Stimulated activated naive CD8-positive, alpha-beta T cell treated with anti-CD3 and anti-CD28 coated beads, Interleukin-15, Interleukin-2, amounts not matched to agents 100 ng/mL and 50 ng/mL, for 24 hours (primary cell): Measurements from ENCODE around the gene GALNT17.

ENCODE experiments used
- H3K27ac Mint-ChIP-seq: one replicate; pipeline ENCODE4 v1.8.0; 2021; ENCODE audit warnings: mild to moderate bottlenecking, mixed read lengths
- H3K27me3 Mint-ChIP-seq: one replicate; pipeline ENCODE4 v1.8.0; 2021; ENCODE audit warnings: mixed read lengths
- H3K36me3 Mint-ChIP-seq: one replicate; pipeline ENCODE4 v1.8.0; 2021; ENCODE audit warnings: low read depth, mixed read lengths
- H3K4me1 Mint-ChIP-seq: one replicate; pipeline ENCODE4 v1.8.0; 2021; ENCODE audit warnings: low read depth, mixed read lengths
- H3K4me3 Mint-ChIP-seq: one replicate; pipeline ENCODE4 v1.8.0; 2021; ENCODE audit warnings: mild to moderate bottlenecking, mixed read lengths
- H3K9me3 Mint-ChIP-seq: one replicate; pipeline ENCODE4 v1.8.0; 2021; ENCODE audit warnings: mixed read lengths

Gene GALNT17

DNA sequence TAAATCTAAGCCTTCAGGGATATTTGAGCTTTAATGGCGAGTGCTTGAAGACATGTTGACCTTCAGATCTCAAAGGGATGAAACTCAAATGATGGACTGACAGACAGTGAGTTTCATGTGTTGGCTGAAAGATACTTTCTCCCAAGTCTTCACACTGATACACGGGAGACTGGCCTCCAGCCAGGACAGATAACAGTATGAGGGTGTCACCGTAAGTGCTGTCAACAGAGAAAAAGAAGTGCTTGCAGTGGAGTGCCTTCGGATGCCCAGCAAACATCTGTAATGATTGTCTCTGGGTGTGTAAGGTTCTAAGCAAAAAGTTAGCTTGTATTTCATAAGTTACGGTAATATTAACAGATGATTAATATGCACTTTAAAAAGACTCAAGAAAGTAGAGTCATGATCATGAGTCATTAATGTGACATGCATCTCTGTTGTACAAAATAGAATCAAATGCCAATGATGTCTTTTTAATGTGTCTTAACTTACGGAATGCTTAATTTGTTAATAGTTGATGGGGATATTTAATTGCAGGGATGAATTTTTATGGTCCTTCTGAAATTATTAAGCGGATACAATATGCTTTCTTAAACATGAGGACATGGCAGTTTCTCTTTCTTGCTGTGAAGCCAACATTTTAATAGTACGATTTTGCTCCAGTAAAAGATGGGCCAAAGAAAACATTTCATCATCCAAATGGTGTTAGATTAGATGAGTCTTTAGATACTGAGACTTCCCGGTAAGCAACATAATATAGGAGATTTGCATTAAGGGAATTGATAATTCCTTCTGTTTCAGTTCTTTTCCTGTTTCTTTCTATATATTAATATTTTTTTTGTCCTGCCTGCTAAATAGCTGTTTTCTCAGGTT, 292.5 kb downstream of the GALNT17 start:
- no peaks in the 10 kb centered on the region for H3K27me3 Mint-ChIP-seq
- no peak overlapping the region for H3K27ac Mint-ChIP-seq
- H3K36me3 Mint-ChIP-seq: no peaks in the 10 kb centered on the region
- peaks cover 10% of the 10 kb centered on the region for H3K9me3 Mint-ChIP-seq
- H3K4me1 Mint-ChIP-seq: no peaks in the 10 kb centered on the region
- no peak overlapping the region for H3K4me3 Mint-ChIP-seq

DNA sequence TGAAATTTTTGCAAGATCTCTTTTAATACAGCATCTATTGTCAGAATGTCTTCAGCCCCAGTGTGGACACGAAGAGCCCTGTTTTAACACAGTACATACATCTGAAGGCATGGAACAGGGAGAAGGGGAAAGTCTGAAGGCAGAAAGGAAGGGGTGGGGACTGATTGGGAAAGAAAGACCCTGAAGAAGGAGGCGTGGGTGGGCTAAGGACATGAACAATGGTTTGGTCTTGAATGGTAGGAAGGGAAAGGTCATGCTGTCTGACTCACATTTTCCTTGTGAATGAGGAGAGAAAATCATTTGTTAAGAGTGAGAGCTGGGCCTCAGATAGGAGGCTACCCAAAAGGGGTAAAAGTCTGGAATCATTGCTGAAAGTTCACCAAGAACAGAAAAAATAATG, 297.1 kb downstream of the GALNT17 start:
- Mint-ChIP-seq H3K9me3 (peaks cover 4% of the 10 kb centered on the region), H3K27me3 (no peaks in the 10 kb centered on the region), H3K27ac (no peak overlapping the region), H3K36me3 (no peaks in the 10 kb centered on the region), H3K4me3 (no peak overlapping the region), H3K4me1 (no peaks in the 10 kb centered on the region)

DNA sequence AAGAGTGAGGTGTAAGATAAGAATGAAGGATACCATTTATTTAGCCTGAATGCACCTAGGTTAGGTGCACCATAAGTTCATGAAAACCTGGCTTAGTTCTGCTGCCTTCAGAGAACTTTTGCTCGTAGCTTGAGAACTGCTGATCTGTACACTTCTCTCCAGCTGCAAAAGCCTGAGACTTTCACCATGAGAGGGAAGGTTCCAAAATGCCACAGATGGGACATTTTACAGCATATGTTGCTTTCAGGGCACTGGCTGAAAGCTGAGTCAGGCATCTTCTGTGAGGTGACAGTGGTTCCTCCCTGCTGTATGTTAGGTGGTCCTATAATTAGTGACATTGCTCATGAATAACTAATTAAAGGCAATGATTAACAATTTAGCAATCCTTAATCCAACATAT, 298.3 kb downstream of the GALNT17 start:
- H3K4me3 Mint-ChIP-seq: no peak overlapping the region
- no peak overlapping the region for H3K27ac Mint-ChIP-seq
- peaks cover 4% of the 10 kb centered on the region for H3K9me3 Mint-ChIP-seq
- no peaks in the 10 kb centered on the region for H3K27me3 Mint-ChIP-seq
- H3K4me1 Mint-ChIP-seq: no peaks in the 10 kb centered on the region
- H3K36me3 Mint-ChIP-seq: no peaks in the 10 kb centered on the region

DNA sequence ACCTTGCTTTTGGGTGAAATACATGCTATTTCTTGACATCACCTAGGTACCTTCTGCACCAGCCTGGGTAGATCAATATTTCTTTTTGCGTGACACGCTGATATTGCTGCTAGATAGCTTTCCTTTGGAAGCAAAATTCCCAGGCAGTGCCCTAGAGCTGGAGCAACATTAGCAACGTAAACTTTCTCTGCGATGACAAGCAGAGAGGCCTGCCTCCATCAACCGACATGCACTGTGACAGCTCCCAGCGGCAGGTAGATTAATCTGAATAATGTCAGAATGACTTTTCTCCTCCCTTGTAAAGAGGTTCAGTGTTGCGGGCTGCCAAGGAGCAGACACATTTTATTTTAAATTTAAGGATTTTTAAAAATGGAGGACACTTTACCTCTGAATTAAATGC, 307.4 kb downstream of the GALNT17 start:
- no peak overlapping the region for H3K27ac Mint-ChIP-seq
- no peaks in the 10 kb centered on the region for H3K36me3 Mint-ChIP-seq
- H3K4me1 Mint-ChIP-seq: no peaks in the 10 kb centered on the region
- peaks cover 18% of the 10 kb centered on the region for H3K9me3 Mint-ChIP-seq
- H3K4me3 Mint-ChIP-seq: no peak overlapping the region
- H3K27me3 Mint-ChIP-seq: no peaks in the 10 kb centered on the region

DNA sequence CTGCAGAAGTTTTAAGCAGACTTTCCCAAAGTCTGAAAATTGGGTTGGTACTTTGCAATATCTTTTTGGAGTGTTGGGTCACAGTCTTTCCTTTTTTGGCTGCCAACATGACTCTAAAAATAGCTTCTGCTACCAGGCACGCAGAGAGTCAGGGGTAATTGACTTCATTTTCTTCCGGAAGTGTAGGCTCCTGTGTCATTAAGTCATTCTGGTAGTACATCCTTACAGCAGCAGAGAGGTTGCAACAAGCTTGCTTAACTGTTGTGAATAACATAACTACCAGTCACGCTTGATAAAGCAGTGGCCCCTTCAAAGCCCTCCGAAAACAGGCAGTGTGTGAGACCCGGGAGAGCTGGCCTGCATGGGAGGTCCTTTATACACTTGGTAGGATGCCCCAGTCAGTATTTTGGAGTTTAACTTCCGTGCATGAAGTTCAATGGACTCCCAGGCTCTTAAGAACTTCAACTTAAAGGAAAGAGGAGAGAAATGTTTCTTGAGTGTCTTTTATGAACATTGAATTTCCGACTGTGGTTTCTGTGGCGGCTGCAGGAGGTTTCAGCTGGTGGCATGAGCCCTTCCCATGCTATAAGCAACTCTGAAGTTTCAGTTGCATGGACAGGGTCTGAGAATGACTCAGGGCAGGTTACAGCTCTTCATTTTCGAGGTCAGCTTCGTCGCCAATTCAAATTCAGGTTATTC, 310.7 kb downstream of the GALNT17 start:
- H3K9me3 Mint-ChIP-seq: peaks cover 20% of the 10 kb centered on the region
- H3K27ac Mint-ChIP-seq: no peak overlapping the region
- H3K4me1 Mint-ChIP-seq: no peaks in the 10 kb centered on the region
- H3K36me3 Mint-ChIP-seq: no peaks in the 10 kb centered on the region
- H3K27me3 Mint-ChIP-seq: no peaks in the 10 kb centered on the region
- no peak overlapping the region for H3K4me3 Mint-ChIP-seq

DNA sequence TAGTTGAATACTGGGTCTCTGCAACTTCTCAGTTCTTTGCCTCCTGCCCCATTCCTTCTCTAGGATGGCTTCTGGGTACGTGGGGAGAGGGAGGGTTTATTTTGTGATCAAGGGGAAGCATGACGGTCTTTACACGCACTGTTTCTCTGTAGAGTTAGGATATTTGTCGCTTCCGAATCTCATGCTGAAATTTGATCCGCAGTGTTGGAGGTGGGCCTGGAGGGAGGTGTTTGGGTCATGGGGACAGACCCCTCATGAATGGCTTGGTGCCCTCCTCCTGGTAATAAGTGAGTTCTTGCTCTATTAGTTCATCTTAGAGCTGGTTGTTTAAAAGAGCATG, 311.2 kb downstream of the GALNT17 start:
- peaks cover 20% of the 10 kb centered on the region for H3K9me3 Mint-ChIP-seq
- no peak overlapping the region for H3K27ac Mint-ChIP-seq

DNA sequence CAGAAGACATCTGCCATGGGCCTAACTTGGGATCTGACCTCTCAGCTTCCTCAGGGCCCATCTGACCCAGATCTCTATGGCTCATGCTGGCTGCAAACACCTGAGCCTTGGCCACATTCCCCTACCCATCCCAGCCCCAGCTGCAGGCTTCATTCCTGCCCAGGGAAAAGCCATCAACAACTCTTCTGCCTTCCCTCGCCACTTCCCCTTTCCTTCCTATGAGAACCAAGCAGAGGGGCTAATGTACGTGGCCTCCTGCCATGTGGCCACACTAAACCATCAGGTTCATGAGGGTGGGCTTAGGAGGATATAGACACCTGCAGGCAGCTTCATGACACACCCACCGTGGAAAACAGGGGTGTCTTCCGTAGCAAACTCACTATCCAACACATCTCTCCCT, 312.2 kb downstream of the GALNT17 start:
- Mint-ChIP-seq H3K4me1 (no peaks in the 10 kb centered on the region), H3K4me3 (no peak overlapping the region), H3K27ac (no peak overlapping the region), H3K36me3 (no peaks in the 10 kb centered on the region), H3K27me3 (no peaks in the 10 kb centered on the region), H3K9me3 (peaks cover 18% of the 10 kb centered on the region)

More for the DNA sequence above, 311.2 kb downstream of the GALNT17 start:
- no peaks in the 10 kb centered on the region for H3K4me1 Mint-ChIP-seq
- H3K4me3 Mint-ChIP-seq: no peak overlapping the region
- H3K27me3 Mint-ChIP-seq: no peaks in the 10 kb centered on the region
- H3K36me3 Mint-ChIP-seq: no peaks in the 10 kb centered on the region

DNA sequence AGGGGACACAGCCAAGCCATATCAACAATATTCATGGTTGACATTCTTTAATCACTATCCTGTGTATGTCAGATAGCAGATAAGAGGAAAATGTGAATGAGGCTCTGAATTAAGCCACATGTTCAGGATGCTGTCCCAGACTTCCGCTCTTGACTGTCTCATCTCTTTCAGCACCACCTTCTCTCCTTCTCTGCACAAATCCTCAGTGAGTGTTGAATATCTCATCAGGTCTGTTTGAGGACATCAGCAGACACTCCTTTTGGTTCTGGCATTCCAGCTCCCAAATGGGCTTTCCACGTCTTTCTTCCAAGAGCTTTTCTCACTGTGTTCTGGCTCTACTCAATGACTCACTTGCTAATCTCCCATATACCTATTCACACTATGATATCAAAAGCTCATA, 321.7 kb downstream of the GALNT17 start:
- Mint-ChIP-seq H3K36me3 (no peaks in the 10 kb centered on the region), H3K27ac (no peak overlapping the region), H3K27me3 (no peaks in the 10 kb centered on the region), H3K9me3 (peaks cover 4% of the 10 kb centered on the region), H3K4me3 (no peak overlapping the region), H3K4me1 (no peaks in the 10 kb centered on the region)

DNA sequence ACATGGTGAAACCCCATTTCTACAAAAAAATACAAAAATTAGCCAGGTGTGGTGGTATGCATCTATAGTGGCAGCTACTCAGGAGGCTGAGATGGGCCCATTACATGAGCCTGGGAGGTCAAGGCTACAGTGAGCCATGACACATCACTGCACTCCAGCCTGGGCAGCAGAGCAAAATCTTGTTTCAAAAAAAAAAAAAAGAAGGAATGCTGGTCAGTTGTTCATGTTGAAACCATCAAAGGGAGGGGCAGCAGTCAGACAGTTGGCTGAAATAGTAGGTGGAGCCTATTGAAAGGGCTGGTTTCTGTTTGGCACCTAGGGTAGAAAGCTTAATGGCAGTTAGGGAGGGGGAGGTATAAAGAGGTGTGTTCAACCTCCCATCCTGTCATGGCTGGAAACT, 323.0 kb downstream of the GALNT17 start:
- H3K27me3 Mint-ChIP-seq: no peaks in the 10 kb centered on the region
- no peaks in the 10 kb centered on the region for H3K36me3 Mint-ChIP-seq
- H3K4me1 Mint-ChIP-seq: no peaks in the 10 kb centered on the region
- peaks cover 8% of the 10 kb centered on the region for H3K9me3 Mint-ChIP-seq
- H3K27ac Mint-ChIP-seq: no peak overlapping the region
- H3K4me3 Mint-ChIP-seq: no peak overlapping the region

DNA sequence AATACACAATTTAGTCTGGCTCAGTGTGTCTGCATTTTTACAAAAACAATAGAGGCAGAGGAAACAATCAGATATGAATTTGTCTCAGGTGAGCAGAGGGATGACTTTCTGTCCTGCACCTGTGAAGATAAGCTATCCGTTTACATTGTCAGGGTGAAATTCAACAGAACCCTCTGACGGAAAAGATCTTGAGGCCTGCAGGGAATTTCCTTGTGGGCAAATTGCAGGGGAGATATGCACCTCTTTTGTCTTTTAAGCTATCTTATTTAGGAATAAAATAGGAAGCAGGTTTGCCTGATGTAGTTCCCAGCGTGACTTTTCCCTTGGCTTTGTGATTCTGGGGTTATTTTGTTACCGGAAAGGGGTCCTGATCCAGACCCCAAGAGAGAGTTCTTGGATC, 325.1 kb downstream of the GALNT17 start:
- no peak overlapping the region for H3K4me3 Mint-ChIP-seq
- H3K4me1 Mint-ChIP-seq: no peaks in the 10 kb centered on the region
- H3K27me3 Mint-ChIP-seq: no peaks in the 10 kb centered on the region
- no peak overlapping the region for H3K27ac Mint-ChIP-seq
- H3K36me3 Mint-ChIP-seq: no peaks in the 10 kb centered on the region
- peaks cover 8% of the 10 kb centered on the region for H3K9me3 Mint-ChIP-seq

DNA sequence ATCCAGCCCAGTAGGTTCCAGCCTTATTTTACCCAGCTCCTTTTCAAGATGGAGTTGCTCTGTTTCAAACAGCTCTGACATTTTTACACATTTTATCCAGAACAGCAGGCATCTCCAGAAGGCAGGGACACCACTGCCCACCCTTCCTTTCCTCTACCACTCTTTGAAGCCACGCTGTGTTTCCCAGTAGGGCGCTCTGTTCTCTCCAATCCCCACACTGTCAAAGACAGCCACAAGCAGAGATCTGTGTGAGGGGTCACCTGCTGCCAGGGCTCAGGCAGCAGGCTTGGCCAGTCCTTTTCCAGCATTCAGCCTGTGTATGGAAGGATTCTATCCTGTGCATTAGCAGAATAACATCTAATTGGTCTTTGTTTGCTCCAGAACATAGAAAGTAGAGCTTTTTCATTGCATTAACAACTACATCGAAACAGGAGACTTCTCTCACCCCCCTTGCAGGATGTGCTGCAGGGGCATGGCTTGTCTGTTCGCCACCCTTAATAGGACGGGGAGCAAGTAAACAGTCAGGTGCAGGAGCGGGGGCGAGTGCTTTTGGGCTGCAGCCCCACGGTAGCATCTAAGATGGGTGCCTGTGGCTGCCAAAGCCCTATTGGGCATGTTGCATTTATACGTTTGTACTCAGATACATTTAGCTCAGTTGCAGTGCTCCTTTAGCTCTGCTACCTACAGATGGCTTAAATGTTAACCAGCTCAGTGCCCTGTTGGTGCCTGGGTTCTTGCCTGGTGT, 326.1 kb downstream of the GALNT17 start:
- Mint-ChIP-seq H3K36me3 (no peaks in the 10 kb centered on the region), H3K27me3 (no peaks in the 10 kb centered on the region), H3K4me3 (no peak overlapping the region), H3K27ac (no peak overlapping the region), H3K4me1 (no peaks in the 10 kb centered on the region), H3K9me3 (peaks cover 8% of the 10 kb centered on the region)

DNA sequence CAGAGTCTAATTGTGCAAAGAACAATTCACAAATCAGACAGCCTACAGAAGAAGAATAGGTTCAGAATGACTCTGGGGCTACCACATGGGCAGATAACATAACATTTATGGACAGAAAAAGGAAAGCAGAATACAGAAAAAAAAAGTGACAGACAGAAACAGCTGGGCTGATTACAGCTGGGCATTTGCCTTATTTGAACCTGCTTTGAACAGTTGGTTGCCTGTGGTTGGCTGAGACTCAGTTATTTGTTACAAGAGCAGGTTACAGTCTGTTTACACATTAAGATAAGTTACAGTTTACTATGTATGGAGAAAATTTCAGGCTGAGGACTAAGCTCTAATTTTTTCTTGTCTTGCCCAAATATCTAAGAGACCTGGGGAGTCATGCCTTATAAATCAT, 327.2 kb downstream of the GALNT17 start:
- Mint-ChIP-seq H3K27me3 (no peaks in the 10 kb centered on the region), H3K27ac (no peak overlapping the region), H3K4me3 (no peak overlapping the region), H3K4me1 (no peaks in the 10 kb centered on the region), H3K9me3 (peaks cover 4% of the 10 kb centered on the region), H3K36me3 (no peaks in the 10 kb centered on the region)

DNA sequence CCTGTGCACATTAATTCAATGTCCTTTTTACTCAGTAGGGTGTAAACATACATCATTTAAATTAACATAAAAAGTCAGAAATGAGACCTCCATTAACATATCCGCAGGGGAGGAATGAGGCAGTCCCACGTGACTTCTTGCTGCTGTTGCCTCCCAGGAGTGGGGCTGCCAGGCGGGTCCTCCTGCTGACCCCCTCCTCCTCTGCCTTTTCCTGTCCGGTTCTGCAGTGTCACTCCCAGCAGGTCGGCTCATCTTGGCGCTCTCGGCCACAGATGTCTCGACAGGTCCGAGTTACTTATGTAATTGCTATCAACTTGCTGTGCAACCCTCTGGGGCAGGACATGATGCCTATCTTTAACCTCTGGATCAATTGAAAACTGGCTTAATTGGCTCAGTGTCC, 329.6 kb downstream of the GALNT17 start:
- no peak overlapping the region for H3K4me3 Mint-ChIP-seq
- H3K36me3 Mint-ChIP-seq: no peaks in the 10 kb centered on the region
- no peak overlapping the region for H3K27ac Mint-ChIP-seq
- no peaks in the 10 kb centered on the region for H3K27me3 Mint-ChIP-seq
- no peaks in the 10 kb centered on the region for H3K4me1 Mint-ChIP-seq
- H3K9me3 Mint-ChIP-seq: peaks cover 8% of the 10 kb centered on the region

DNA sequence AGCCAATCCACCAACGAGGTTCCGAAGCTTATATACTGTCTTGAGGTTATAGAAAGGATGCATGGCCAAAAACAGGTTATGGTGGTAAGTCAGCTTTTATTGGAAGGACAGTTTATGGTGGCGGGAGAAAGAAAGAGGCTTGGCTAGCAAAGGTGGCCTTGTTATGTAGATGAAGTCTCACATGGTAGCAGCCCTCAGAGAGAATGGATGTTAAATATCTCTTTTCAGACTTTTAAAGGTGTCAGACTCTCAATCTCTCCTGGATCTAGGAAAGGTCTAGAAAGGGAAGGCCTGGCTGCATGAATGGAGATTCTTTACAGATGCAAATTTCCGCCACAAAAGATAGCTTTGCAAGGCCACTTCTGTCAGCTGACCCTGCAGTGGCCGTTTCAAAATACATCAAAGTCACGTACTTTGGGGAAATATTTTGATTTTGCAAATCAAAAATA, 333.8 kb downstream of the GALNT17 start:
- Mint-ChIP-seq H3K27ac (no peak overlapping the region), H3K27me3 (no peaks in the 10 kb centered on the region), H3K9me3 (peaks cover 18% of the 10 kb centered on the region), H3K36me3 (no peaks in the 10 kb centered on the region), H3K4me1 (no peaks in the 10 kb centered on the region), H3K4me3 (no peak overlapping the region)

DNA sequence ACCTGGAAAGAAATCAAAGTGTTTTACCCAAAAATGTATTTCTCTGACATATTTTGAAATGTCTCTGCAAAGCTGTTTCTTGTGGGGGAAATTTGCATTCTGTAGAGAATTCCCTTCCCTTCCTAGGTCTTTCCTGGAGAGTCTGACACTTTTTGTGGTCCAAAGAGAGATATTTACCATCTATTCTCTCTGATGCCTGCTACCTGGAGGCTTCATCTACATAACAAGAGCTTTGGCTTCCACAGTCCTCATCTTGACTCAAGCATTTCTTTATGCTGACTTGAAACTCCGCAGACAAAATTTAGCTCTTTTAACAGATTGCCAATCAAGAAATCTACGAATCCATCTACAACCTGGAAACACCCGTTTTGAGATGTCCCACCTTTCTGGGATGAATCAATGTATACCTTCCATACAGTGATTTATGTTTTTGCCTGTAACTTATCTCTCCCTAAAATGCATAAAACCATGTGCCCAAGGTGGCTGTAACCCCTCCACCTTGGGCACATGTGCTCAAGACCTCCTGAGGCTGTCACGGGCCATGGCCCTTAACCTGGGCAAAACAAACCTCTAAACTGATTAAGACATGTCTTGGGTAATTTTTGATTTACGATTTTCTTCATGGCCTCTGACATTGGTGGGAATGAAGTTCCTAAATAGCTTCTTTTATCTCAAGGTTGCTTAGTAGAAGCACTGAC, 334.7 kb downstream of the GALNT17 start:
- Mint-ChIP-seq H3K27me3 (no peaks in the 10 kb centered on the region), H3K27ac (no peak overlapping the region), H3K4me3 (no peak overlapping the region), H3K36me3 (no peaks in the 10 kb centered on the region), H3K4me1 (no peaks in the 10 kb centered on the region), H3K9me3 (peaks cover 21% of the 10 kb centered on the region)
